Measurements from ENCODE around the gene SSBP4.
"Not testable (repeated sequence)": the region's sequence is repeated elsewhere in the genome, so short reads cannot be mapped to it uniquely, and the experiment has no call there.

The SSBP4 gene

DNA sequence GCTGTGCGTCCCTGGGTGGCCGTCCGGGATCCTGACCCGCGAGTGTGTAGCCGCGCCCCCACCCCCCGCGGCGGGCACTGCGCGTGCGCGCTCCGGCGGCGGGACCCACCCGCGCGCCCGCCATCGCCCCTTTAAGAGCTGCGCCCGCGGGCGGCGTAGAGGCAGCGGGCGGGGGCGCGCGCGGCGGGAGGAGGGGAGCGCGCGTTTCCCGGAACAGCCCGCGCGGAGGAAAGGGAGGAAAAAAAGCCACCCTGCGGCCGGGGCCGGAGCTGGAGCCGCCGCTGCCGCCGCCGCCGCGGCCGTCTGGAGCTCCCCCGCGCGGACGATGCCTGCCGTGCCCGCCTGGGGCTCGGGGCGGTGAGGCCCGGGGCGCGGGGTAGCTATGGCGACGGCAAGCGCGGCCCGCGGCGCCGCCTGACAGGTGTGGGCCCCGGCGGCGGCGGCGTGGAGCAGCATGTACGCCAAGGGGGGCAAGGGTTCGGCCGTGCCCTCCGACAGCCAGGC, at the start of gene SSBP4:
Gene SSBP4, plus strand, starts transcription at position 204 of the 504 bp plus-strand sequence. Its CDS starts 251 bp downstream, at position 455.
- DNase-seq (ENCODE audit: low read depth, low spot score) = no peak

DNA sequence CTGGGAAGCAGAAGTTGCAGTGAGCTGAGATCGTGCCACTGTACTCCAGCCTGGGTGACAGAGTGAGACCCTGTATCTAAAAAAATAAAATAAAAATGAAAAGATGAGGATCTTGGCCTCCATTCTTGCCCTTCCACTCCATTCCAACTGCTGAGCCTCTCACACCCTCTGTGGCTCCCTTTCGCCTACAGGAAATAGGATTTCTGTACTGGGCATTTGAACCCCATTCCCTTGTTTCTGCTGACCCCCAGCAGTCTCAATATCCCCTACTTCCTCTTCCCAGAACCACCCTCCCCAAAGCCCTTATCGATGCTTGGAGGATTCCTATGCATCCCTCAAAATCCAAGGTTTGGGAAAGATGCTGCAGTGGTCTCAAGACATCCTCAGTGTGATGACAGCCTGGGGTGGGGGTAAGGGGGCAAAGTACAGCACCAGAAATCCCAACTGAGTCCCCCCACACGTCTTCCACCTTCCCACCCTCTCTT, 45.7 kb upstream of the SSBP4 start:
- DNase-seq (ENCODE audit: low read depth, low spot score) = no peak

DNA sequence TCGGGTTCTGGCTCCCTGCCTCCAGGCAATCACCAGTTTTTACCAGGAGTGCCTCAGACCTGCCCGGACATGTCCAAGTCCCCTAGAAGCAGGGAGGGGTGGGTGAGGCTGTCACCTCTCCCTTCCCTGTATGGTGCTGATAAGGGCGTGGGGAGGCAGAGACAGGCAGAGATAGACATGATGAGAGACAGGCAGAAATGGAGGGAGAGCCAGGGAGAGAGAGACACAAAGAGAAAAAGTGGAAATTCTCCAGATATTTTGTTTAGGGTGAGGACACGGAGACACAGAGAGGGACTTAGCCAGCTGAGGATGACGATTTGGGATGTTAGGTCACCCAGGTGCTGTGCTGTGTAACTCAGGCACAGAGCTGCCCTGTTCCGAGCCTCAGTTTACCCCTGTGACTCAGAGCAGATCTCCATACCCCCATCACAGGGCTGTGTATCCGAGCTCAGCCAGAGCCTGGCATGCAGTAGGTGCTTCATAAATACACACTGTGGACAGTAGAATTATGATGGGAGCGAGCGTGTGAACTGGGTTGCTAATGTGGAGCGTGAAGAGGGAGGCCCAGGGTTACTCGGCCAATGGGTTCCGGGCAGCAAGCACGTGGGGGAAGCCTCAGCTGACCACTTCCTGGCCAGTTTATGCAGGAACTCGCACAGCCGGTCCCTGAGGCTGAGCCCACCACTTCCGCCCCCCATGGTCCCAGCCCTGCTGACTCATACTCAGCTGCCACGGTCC, 45.1 kb upstream of the SSBP4 start:
- no peak for DNase-seq (ENCODE audit: low read depth, low spot score)

DNA sequence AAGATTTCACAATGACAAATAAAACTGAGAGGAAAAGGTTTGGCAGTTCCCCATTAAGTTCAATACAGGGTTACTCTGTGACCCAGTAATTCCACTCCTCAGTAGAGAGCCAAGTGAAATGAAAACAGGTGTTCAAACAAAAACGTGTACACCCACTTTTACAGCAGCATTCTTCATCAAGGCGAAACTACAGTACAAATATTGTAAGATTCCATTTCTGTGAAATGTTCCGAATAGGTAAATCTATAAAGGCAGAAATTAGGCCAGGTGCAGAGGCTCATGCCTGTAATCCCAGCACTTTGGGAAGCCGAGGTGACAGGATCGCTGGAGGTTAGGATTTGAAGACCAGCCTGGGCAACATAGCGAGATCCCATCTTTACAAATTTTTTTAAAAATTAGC, 42.2 kb upstream of the SSBP4 start:
- DNase-seq (ENCODE audit: low read depth, low spot score) = no peak

DNA sequence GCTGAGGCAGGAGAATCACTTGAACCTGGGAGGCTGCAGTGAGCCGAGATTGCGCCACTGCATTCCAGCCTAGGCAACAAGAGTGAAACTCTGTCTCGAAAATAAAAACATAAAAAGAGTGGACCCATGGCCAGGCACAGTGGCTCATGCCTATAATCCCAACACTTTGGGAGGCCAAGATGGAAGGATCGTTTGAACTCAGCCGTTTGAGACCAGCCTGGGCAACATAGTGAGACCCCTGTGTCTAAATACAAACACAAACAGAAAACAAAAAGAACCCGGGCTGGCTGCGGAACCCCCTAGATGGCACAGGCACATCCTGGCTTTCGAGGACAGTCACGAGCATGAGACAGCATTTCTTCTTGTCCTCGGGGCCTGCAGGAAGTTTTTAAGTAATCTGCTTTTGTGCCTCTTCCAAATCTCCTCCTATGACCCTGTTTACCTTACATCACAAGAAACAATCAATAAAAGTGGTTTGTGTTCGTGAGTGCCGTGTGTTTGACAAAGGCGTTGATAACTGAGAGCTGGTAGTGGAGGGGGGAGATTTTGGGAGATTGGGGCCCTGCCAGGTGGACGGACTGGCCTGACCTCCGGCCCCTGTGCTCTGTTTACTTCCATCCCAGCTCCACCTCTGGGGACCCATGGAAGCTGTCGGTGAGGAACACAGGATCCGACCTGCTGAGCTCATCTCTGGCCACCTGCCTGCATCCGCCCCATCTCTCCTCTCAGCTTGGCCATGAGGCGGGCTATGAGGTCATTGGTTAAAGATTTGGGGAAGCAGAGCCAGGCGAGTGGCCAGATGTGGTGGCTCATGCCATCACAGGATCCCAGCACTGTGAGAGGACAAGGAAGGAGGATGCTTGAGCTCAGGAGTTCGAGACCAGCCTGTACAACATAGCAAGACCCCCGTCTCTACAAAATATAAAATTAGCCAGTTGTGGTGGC, 39.1 kb upstream of the SSBP4 start:
- no peak for DNase-seq (ENCODE audit: low read depth, low spot score)

DNA sequence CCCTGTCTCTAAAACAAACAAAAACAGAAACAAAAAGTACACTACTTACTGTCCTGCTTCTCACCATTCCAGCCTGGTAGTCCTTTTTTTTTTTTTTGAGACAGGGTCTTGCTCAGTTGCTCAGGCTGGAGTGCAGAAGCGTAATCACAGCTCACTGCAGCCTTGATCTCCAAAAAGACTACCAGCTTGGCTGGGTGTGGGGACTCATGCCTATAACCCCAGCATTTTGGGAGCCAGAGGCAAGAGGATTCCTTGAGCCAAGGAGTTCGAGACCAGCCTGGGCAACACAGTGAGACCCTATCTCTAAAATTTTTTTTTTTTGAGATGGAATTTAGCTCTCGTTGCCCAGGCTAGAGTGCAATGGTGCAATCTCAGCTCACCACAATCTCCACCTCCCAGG, 38.4 kb upstream of the SSBP4 start:
- no peak for DNase-seq (ENCODE audit: low read depth, low spot score)

DNA sequence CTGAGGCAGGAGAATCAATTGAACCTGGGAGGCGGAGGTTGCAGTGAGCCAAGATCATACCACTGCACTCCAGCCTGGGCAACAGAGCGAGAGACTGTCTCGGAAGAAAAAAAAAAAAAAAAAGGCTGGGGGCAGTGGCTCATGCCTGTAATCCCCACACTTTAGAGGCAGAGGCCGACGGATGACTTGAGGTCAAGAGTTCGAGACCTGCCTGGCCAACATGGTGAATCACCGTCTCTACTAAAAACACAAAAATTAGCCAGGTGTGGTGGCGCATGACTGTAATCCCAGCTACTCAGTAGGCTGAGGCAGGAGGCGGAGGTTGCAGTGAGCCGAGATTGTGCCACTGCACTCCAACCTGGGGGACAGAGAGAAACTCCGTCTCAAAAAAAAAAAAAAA, 35.6 kb upstream of the SSBP4 start:
- not testable (repeated sequence) for DNase-seq (ENCODE audit: low read depth, low spot score)

DNA sequence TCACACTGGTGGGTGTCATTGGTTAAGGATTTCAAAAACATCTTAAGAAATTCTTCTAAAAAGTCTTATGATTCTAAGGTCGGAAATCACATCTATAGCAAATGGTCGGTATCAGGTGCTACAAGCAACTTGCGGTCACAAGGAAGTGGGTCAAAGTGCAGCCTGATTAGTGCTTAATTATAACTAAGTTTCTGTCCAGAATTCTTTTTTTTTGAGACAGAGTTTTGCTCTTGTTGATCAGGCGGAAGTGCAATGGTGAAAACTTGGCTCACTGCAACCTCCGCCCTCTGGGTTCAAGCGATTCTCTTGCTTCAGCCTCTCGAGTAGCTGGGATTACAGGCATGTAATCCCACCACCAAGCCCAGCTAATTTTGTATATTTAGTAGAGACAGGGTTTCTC, 34.4 kb upstream of the SSBP4 start:
- no peak for DNase-seq (ENCODE audit: low read depth, low spot score)

DNA sequence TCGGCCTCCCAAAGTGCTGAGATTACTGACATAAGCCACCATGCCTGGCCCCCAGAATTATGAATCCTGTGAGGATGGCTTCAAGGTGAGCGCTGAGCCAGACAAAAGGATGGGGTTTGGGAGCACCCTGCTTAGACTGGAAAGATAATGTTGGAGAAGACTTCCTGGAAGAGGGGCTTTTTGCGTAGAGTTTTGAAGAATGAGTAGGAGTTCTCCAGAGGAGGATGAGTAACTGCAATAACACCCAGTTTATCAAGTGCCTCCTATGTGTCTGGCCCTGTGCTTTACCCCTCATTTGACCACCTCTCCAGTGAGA, 33.9 kb upstream of the SSBP4 start:
- DNase-seq (ENCODE audit: low read depth, low spot score) = no peak

DNA sequence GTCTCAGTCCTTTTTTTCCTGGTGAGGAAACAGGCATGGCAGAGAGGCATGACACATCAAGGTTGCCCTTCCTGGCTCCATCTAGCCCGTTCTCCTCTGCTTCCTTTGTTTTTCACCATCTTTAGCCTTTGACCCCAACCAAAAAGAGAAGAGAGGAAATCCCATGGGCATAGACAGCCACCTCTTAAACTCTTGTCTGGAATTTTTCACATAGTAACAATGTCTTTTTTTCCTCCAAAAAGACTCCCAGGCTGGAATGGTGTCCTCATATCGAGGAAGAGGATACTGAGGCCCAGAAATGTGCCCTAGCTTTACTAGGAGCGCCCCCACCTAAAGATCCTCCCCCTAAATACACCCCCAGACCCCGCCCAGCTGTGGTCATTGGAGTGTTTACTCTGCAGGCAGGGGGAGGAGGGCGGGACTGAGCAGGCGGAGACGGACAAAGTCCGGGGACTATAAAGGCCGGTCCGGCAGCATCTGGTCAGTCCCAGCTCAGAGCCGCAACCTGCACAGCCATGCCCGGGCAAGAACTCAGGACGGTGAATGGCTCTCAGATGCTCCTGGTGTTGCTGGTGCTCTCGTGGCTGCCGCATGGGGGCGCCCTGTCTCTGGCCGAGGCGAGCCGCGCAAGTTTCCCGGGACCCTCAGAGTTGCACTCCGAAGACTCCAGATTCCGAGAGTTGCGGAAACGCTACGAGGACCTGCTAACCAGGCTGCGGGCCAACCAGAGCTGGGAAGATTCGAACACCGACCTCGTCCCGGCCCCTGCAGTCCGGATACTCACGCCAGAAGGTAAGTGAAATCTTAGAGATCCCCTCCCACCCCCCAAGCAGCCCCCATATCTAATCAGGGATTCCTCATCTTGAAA, 33.3 kb upstream of the SSBP4 start, which contains the start of gene GDF15:
Gene GDF15, plus strand, starts transcription at position 484 of the 868 bp plus-strand sequence. Its CDS starts 32 bp downstream, at position 516.
- no peak for DNase-seq (ENCODE audit: low read depth, low spot score)

DNA sequence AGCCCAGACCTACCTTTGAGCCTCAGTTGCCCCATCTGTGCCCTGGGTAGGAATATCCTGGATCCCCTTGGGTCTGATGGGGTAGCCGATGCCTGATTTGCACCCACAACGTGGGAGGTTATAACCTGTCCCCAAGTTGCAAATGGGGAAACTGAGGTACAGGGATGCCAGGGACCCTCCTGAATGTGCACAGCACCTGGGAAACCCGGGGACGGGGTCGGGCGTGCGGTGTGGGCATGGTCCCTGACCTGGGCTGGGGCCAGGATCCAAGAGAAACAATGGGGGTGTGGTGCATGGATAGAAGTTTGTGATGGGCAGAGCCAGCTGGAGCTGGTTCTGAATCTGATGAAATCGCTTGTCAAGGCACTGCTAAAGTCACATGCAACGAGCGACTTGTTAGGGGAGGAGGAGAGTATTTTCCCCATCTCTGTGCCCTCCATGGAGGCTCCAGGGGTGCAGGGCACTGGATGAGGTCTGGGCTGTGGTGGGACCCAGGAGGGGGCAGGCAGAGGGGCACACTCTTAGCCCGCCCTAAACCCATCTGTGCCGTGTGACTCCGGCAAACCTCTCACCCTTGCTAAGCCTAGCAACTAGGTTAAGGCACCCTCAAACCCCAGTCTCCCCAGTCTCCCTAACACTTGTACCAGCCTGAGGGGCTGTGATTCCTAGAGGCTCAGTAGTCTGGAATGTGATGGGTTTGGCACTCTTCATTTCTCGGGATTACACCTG, 32.5 kb upstream of the SSBP4 start:
- DNase-seq (ENCODE audit: low read depth, low spot score) = no peak

DNA sequence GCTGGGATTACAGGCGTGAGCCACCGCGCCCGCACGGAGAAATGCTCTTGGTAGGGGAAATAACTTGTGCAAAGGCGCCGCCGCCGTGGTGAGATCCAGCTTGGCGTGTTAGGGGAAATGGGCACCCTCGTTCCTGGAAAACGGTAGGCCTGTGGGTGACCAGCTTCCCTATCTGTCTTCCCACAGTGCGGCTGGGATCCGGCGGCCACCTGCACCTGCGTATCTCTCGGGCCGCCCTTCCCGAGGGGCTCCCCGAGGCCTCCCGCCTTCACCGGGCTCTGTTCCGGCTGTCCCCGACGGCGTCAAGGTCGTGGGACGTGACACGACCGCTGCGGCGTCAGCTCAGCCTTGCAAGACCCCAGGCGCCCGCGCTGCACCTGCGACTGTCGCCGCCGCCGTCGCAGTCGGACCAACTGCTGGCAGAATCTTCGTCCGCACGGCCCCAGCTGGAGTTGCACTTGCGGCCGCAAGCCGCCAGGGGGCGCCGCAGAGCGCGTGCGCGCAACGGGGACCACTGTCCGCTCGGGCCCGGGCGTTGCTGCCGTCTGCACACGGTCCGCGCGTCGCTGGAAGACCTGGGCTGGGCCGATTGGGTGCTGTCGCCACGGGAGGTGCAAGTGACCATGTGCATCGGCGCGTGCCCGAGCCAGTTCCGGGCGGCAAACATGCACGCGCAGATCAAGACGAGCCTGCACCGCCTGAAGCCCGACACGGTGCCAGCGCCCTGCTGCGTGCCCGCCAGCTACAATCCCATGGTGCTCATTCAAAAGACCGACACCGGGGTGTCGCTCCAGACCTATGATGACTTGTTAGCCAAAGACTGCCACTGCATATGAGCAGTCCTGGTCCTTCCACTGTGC, 30.9 kb upstream of the SSBP4 start:
- peak; percentile 50 for DNase-seq (ENCODE audit: low read depth, low spot score)

DNA sequence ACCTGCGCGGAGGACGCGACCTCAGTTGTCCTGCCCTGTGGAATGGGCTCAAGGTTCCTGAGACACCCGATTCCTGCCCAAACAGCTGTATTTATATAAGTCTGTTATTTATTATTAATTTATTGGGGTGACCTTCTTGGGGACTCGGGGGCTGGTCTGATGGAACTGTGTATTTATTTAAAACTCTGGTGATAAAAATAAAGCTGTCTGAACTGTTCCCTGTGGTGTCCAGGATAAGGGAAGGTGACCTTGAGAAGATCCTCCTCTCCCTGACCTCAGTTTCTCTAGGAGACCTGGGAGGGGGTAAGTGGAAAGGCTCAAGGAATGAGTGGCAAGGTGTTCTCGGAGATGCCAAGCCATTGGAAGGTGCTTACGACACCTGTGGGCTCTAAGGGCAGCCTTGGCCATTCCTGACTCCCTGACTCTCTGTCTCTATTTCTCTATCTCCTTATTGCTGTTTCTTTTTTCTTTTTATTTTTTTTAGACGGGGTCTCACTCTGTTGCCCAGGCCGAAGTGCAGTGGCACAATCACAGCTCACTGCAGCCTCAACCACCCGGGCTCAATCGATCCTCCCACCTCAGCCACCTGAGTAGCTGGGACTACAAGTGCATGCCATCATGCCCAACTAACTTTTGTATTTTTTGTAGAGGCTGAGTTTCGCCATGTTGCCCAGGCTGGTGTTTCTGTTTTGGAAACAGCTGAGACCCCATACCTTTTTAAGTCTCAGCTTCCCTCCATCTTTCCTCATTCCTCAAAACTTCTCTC, 30.1 kb upstream of the SSBP4 start:
- DNase-seq (ENCODE audit: low read depth, low spot score) = no peak

DNA sequence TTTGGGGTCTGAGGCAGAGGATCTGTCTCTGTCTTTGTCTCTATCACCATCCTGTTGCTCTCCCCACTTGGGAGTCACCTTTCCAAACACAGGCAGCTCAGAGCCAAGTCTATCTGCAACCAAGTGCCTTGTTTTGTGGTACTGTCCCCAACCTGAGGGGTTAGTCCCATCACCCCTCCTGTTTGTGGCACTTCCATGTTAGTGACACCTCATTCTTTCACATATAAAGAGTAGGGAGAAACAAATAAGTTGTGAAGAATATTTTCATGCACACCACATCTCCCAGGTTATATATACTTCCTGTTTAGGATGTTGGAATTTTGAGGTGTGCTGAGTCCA, 29.5 kb upstream of the SSBP4 start:
- no peak for DNase-seq (ENCODE audit: low read depth, low spot score)

DNA sequence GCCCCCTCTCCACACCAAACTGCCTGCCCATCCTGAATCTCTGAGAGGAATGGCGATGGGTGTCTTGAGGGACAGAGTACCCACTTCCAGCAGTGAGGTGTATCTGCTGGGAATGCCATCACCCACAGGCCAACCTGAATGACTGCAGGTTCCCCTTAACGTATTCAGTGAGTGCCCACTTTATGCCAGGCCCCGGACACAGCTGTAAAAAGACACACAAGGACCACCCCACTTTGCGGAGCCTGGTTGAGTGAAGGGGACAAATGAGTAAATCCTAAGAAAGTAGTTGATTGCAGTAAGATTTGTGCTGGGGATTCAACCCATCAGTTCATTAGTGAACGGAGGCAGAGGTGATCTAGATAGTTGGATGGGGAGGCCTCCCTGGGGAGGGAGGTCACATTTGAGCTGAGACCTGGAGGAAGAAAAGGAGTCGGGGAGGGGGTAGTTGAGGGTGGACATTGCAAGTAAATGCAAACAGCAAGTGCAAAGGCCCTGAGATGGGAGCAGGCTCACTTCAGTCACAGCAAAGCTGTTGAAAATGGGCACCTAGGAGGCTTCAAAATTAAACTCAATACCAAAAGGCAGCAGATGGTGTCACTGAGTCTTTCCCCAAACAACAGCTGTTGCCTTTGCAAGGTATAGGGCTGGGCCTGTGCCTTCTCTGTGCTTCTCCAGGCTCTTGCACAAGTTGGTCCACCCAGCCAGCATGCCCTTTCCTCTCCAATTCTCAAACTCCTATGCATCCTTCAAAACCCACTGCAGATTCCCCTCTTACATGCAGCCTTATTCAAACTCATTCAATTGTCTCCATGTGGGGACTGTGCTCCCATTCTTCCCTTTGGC, 28.9 kb upstream of the SSBP4 start:
- no peak for DNase-seq (ENCODE audit: low read depth, low spot score)

DNA sequence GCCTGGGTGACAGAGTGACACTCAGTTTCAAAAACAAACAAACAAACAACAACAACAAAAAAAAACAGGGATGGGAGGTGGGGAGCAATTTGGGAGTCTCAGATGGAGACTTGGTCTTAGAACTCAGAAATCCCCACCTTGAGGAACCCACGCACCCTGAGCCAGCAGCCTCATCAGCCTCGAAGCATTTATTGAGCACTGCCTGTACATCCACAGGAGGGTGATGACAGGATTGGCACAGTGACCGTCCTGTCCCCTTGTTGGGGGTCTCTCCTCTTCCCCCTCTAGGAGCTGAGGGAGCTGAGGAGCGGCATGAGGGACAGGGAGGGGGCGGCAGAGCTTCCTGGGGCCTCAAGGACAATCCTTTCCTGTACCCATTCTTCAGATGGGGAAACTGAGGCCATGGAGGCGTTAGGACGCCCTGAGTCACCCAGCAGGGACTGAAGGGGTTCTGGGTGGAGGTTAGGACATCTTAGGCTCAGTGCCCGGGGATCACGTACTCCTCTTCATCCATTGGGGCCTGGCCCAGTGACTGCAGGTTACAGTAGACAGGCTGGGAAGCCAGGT, 27.6 kb upstream of the SSBP4 start:
- no peak for DNase-seq (ENCODE audit: low read depth, low spot score)

DNA sequence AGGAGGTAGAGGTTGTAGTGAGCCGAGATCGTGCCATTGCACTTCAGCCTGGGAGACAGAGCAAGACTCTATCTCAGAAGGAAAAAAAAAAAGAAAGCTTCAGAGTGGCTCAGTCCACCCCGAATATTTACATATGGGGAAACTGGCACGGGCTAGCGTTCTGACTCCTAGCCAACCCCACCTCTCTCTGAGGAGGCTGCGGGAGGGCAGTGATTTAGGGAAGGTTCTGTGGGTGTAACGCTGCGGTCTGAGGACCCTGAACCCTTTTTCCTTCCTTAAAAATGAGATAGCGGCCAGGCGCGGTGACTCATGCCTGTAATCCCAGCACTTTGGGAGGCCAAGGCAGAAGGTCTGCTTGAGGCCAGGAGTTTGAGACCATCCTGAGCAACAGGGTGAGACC, 26.8 kb upstream of the SSBP4 start:
- no peak for DNase-seq (ENCODE audit: low read depth, low spot score)

DNA sequence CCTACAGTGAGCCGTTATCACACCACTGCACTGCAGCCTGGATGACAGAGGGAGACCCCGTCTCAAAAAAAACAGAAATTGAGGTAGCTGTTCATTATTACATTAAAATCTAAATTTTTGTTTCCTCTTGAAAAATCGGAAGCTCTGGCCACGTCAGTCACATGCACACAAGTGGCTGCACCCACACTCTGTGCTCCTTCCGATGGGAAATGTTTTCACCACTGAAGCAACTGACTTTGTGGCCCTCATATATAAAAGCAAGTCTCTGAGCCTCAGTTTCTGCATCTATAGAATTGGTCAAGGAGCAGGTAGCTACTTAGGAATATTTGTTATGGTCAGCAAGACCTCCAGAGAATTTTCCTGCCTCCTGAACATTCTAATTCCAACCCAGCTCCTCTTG, 26.3 kb upstream of the SSBP4 start:
- DNase-seq (ENCODE audit: low read depth, low spot score) = no peak

Measured in activated naive CD8-positive, alpha-beta T cell treated with anti-CD3 and anti-CD28 coated beads, Interleukin-2, amount 50 U/mL, for 16 hours (primary cell).